GM19025 (cell line): ENCODE measurements around the gene REPIN1.

Experiments used
- ATAC-seq: cut with Tn5 transposase; IDR thresholded peaks from one replicate; pipeline ENCODE4 v1.9.1; 2021; ENCODE audit warnings: mild to moderate bottlenecking, low read depth, moderate library complexity; ENCODE audit not compliant: unreplicated experiment

Gene REPIN1

DNA sequence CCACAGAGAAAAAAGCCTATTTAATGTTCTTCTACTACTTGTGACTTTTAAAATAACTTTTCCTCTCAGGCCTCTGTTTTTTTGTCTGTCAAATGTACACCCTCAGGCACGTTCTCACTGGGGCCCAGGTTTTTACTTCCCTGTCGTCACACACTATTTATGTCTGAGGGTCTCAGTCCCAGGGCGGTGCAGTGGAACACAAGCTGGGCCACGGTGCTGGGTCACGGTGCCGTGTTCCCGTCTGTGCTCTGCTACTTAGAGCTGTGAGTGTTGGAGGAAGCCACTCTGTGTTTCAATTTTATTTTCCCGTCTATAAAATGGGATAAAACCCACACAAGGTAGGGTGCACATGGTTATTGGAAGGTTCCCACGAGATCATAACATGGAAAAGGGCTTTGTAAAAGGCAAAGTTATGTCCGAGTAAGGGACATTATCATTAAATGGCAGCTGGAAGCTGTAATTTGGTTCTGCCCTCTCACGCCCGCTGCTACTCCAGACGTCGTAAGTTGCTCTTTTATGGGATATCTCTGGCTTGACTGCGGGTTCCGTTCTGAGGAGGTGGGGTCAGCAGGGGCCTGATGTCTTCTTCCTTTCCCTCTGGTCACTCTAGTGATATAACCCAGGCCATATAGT, 35.7 kb downstream of the REPIN1 start:
- ATAC-seq = no peak

DNA sequence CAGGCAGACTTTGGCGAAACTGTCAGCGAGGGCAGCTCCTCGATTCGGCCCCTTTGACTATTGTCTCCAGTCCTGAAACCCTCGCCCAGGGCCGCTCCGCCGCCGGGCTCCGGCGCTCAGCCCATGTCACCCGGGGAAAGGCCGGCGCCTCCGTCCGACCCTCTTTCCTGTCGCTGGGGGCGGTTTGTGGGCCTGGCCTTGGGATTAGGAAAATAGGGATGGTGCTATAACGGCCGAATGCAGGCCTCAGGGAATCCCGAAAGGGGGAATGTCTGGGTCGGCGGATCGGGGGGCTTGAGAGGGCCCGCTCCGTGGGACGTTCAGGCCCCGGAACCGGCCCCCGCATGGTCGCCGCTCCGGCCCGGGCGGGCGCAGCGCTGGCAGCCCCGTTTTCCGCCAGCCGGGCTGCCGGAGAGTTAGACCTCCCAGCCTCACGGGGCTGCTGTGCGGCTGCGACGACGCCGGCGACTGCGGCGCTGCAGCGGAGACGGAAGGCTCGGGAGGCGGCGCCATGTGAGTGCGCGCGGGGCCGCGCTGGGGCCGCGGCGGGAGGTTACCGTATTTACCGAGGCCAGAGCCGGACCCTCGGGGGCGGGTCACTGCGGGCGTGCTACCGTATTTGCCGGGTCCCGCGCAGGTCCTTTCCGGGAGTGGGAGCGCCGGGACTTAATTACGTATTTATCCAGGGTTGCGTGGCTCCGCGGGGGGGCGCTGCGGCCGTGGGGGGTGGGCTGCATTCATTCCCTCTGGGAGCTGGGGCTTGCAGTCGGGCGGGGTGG, 36.4 kb downstream of the REPIN1 start:
- peak; percentile 29 for ATAC-seq

DNA sequence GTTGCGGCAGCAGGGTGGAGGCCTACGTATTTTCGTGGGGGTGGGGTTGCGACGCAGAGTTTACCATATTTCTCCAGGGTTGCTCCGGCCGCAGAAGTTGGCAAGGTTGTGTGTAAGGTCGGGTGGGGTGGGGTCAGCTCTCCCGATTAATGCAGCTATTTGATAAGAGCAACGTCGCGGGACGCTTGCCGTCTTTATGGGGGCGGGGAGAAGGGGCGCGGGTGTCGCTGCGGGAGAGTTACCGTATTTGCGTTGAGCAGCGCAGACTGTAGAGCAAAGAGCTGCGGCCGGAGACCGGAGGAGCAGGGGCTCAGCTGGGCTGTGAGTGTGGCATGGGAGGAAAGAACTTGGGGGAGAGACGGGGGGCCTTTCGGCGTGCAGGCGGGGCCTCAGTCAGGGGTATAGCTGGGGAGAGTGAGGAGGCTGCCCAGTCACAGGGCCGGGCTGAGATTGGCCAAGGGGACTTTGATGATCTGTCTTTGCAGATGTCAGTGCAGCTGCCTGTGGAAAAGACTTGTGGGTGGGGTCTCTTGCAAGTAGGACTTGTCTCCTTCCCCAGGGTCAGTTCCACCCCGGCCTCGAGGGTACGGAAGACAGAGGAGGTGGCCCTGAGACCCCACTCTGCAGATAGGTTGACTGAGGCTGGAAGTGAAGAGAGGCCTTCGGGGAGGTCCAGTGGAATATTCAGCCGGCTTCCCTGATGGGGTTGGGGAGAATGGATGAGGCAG, 37.1 kb downstream of the REPIN1 start:
- no peak for ATAC-seq

DNA sequence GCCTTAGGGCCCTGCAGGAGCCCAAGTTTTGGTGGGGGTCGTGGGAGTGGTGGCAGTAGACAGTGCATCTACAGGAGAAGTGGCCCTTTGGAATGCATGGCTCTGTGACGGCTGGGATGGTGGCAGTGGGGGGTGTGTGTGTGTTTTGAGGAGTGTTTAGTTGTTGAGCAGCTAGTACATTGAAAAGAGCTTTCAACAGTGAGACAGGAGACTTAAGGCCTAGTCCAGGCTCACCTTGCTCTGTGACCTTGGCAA, 37.6 kb downstream of the REPIN1 start:
- ATAC-seq = no peak

DNA sequence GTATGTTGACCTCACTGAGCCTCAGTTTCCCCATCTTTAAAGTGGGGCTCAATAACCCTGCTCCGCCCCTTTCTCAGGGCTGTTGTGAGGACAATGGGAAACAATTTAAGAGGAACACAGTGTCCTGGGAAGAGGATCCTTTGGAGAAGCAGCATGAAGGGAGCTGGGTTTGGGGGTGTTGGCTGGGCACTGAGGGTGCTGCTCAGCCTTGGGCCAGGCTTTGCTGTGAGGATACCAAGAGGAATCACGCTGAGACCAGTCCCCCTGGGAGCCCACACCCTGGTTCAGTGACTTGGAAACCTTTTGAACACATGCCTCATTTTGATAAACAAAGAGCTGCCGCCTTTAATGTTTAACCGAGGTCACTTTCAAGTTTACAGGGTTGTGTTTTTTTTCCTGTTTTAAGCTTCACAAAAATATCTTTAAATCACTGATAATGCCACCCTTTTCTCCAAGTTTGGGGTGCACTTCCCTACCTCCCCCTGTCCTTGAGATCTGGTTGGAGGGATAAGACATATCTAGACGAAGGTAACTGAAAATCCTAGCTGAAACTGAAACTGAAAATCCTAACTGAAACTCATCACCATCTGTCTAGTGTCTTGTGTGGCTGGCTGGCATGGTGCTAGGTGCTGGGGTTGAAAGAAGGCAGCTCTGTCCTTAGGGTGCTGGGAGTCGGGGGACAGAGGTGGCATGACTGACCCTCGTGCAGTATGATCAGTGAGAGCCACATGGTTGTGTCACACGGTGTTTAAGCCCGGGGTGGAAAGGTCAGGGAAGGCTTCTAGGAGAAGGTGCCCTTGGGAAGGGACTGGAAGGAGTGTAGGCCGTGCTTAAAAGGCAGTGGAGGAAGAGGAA, 38.2 kb downstream of the REPIN1 start:
- peak; percentile 49 for ATAC-seq

DNA sequence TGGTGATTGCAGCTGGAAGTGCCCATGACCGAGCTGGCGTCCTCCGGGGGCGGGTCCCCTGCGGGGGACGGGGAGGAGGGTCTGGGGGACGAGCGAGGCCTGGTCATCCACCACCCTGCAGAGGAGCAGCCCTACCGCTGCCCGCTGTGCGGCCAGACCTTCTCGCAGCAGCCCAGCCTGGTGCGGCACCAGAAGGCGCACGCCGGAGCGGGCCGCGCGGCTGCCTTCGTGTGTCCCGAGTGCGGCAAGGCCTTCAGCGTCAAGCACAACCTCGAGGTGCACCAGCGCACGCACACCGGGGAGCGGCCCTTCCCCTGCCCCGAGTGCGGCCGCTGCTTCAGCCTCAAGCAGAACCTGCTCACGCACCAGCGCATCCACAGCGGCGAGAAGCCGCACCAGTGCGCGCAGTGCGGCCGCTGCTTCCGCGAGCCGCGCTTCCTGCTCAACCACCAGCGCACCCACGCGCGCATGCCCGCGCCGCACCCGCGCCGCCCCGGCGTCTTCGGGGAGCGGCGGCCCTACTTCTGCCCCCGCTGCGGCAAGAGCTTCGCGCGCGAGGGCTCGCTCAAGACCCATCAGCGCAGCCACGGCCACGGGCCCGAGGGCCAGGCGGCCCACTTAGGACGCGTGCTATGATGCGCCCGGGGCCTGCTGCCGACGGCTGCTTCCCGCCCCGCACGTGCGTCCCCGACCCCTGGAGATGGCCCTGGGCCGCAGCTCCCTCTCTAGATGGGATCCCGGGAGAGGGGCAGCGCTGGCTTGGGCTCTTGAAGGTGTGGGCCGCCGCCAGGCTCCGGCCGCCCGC, 39.2 kb downstream of the REPIN1 start:
- no peak for ATAC-seq

DNA sequence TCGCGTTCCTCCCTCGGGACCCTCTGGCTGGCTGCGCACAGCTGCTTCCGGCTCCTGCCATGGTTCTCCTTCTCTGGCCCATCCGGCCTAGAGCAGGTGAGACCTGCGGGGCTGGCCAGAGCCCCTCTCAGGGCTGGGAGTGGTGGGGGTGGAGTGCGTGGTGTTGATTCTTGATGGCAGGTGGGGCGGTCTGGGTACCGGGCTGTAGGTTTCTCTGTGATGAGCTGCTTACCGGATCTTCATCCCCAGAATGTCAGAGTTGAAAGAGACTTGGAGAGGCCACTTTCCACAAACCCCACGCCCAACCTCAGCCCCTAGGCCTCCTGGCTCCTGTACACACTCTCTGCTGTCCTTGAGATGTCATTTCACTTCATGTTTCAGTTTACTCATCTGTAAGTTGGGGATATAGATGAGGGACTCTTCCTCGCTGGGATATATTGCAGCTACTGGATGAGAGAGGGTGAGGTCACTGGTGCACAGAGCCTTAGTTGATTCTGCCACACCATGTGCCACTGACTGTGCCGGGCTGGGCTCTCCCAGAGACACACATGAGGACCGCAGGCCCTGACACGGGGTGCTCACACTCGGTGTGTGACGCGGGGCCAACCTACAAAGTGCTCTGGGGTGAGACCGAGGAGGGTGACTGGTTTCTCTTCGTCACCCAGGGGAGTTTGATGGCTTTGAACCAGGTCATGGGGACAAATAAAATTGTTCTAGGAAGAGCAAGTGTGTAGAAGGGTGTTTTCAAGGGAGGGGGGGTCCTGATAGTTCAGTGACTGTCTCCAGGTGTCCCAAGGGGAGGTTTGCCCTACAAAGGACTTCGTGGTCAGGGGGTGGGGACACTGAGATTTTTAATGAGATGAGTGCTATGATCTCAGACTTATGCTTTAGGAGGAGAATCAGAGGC, 40.0 kb downstream of the REPIN1 start:
- ATAC-seq = no peak

DNA sequence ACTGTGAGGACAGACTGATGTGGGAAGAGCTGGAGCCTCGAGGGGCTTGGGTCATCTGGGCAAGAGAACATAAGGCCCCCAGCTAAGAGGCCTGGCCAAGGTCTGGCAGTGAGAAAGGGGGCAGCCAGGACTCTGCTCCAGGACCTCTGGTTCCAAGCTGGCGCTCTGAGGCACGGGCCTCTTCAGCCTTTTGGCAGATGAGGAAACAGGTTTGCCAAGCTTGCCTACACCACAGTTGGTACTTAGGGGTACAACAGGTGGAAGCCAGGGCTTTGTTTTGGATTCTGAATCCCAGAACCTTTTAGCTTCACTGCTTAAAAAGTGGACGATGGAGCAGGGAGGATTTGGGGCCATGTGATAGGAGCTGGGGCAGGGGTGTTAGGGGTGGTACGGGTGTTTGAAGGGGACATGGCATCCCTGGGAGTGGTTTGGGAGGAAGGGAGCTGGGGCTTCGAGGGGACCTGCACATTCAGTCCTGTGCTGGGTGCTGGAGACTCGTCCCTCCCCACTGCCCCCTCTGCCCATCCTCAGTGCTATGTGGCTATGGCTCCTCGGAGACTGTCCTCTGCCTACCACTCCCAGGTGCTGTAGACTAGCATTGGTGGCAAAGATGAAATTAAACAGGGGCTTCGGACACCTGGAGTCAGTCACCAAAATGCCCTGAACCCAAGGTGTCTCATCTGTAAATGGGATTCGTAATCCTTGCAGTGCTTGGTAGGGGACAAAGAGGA, 40.8 kb downstream of the REPIN1 start:
- no peak for ATAC-seq

DNA sequence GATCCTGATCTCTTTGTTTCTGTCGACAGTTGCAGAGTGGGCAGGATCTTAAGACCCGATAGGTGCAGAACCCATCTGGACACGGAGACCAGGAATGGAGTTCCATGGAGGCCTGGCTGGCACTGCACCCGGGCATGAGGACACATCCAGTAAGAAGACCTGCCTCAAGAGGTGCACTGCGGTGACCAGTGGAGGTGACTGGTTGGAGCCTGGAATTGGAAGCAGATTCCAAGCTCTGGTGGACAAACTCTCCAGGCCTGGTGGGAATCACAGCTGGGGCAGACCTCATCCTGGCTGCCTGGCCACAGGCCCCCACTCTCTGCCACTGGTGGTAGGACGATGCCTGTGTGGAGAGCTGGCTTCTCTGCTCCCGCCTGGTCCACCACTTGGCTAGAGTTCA, 41.5 kb downstream of the REPIN1 start:
- no peak for ATAC-seq

DNA sequence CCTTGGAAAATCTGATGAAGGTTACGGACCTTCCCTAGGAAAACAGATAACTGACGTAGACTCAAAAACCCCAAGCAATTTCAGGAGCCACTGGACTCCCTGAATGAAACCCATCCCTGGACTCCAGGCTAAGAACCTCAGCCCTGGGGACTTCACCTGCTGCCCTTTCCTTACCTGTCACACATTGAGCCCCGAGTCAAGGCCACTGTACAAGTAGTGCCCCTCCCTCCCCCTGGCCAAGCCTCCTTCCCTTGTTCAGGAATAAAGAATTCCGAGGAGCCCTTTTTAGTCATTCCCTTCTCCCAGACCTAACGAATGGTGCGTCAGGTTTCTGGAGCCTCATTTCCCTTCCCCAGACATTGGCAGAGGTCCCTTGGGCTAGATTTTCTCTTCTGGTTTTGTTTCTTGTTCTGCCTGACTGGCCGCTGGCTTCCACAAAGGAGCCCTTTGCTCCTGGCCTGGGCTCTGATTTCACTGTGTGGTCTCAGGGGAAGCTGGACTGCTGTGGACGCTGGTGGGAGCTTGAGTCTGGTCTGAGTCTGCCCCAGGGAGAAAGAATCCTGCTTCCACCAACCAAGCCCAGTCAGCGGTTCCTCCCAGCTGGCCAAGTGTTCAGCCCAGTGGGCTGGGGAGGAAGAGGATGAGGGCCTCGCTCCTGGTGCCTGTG, 42.2 kb downstream of the REPIN1 start:
- ATAC-seq = no peak

DNA sequence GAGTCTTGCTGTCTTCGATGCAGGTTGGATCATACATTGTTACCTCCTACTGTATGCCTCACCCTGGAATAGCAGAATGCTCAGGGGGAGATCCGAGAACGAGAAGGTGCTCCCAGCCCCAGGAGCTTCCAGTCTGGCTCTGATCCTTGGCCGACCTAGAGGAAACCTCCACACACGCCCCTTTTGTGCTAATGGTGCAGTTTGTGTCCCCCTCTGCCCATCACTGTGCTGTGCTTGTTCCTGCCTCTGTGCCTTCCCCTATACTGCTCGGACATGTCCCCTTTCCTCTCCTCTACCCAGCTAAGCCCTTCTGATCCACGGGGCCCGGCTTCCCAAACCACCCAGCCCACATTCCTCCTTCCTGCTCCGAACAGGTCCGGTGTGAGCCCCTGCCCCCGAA, 43.0 kb downstream of the REPIN1 start:
- ATAC-seq = no peak

DNA sequence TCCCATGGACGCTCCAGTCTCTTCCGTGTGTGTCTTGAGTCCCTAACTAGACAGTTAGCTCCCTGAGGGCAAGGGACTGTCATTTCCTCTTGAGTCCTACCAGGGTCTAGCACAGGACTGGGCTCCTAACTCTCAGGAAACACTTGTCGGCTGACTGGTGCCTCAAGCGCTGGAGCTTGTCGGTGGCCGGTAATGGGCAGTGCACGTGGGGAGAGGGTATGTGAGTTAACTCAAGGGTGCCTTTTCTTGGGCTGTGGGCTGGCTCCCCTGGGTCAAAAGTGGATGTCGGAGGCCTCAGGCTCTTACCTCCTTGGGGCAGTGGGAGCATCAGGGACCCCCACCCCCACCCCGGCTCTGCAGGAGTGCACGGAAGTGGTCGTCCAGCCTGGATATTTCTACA, 43.4 kb downstream of the REPIN1 start:
- no peak for ATAC-seq

DNA sequence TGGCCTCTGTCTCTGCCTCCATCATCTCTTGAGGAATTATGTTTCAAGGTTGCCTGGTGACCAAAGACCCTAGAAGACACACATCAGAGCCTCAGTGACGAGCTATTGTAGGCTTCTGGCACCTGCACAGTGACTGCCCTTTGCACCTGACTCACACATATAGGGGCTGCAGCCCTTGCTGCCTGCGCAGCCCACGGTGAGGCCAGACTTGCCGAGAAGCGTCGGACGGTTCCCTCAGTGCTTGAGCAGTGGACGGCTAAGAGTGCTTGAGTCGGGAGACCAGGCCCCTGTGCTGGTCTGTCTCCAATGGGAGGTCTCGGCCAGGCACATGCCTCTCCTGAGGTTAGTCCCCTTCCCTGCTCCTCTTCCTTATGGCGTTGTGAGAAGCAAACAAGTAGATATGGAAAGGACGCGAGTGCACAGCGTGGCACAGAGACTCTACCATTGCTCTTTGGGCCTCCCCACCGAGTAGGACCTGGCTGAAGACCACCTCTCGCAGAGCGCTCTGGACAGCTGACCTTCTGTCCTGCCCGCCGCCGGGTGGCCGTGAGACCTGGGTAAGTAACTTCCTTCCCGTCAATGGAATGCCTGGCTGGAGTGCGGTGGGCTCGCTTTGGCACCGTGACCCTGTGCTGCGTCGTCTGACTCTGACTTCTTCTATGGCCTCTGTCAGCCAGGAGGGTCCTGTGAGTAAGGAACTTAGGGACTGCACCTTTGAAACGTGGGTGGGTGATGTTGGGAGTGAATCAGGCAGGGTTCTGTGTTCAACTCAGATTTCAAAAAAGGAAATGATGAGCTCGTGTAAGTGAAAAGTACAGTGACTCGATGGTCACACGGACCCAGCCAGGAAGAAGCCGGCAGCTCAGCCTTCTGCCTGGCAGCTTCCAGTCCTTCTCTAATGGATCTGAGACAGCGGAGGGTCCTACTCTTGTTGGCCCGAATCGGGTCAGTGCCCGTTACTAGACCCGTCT, 44.2 kb downstream of the REPIN1 start:
- ATAC-seq = no peak

DNA sequence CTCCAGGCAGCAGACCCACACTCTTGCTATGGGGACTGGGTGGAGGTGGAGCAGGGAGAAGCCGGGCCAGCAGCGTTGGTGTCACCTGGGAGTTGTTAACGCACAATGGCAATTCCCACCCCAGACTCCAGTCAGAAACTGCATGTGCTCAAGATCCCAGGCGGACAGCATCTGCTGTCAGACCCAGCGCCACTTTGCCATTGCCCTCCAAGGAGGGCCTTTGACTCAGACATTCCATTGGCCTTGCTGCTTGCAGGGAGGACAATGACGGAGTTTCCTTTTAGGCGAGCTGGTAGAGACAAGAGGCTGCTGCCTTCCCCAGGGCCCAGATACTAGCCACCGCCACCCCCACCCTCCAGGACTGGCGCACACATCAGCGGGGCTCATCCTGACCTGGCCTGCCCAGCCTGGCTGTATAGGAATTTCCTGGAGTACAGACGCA, 45.0 kb downstream of the REPIN1 start:
- ATAC-seq = no peak

DNA sequence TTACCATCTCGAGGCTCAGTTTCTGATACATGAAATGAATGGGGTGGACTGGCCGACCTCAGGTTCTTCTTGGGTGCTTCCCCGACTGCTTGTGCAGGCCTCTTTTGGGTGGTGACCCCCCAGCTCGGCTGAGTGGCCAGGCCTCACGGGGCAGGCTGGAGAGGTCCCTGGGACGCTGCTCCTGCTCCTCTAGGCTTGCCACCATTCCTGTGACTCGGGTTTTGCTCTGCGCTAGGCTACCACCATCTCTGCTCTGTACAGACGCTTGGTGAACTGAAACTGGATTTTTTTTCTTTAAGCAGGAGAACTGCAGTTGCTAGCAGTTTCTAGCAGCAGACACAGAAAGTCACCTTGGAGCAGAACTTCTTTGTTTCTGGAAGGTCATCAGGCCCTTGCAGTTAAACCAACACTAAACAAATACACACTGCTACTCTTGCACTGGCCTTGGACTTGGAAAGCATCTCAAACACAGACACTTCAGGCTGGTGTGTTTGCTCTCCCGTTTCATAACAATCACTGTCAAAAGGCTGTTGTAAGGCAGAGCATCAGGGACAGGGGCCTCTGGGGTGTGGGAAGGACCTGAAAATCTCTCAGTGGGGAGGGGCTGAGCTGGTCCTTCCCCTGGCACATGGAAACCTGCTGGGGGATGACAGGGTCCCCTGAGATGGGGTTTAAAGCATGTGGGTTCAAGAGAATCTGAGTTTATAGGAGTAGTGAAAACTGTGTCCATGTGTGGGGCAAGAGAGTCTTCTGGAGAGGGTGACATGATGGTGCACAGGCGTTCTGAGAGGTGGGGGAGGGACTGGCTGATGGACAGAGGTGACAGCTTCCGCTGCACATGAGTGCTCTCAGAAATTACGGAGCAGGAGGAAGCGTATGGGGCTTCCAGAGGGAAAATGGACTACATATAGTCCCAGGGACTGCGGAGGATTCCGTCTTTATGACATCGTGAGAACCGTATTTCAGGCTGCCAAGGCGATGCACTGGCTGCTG, 46.8 kb downstream of the REPIN1 start:
- no peak for ATAC-seq

DNA sequence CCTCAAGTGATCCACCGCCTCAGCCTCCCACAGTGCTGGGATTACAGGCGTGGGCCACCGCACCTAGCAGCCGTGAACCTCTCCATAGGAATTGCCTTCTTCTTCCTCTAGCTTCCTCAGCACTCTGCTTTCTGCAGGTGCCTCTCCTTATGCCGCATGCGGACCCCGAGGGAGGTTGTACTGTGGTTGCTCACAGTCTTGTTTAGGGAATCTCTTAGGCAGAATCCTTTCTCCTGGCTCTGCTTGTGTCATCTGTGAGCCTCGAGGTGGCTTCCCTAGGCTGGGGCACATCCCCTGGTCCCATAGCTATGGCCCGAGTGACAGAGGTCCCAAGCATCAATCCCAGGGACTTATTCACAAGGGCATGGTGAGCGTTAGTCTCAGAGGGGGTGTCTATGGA, 48.6 kb downstream of the REPIN1 start:
- no peak for ATAC-seq
